CD4-positive, CD25-positive, alpha-beta regulatory T cell (primary cell): ENCODE measurements around the gene SSTR4. TPM values are rescaled to one million over a fixed set of nuclear protein-coding genes. Genes with fewer than 3 reads are reported as not detected.

Source experiments
- ATAC-seq, 2 donors: fragments of 150-1000 bp; cut with Tn5 transposase; one replicate each; pipeline ENCODE4 v1.10.0; 2021; ENCODE audit warnings: low read depth in 2 of 2, moderate number of reproducible peaks in 2 of 2, moderate library complexity in 1 of 2
- DNase-seq, 3 donors: peaks; one replicate each; pipeline versions ENCODE4 v3.0.0 to v3.0.0-alpha.2; 2012 to 2022; ENCODE audit warnings: mixed read lengths in 1 of 3
- H3K27ac ChIP-seq: one replicate; pipeline ENCODE4 v1.7.0; 2013; ENCODE audit warnings: mild to moderate bottlenecking, low read length; ENCODE audit not compliant: insufficient read depth, poor library complexity, severe bottlenecking
- H3K27me3 ChIP-seq: one replicate; pipeline ENCODE4 v1.7.0; 2013; ENCODE audit warnings: low read length; ENCODE audit not compliant: control insufficient read depth, insufficient read depth
- H3K36me3 ChIP-seq: one replicate; pipeline ENCODE4 v1.7.0; 2013; ENCODE audit warnings: mild to moderate bottlenecking, low read length, moderate library complexity; ENCODE audit not compliant: control insufficient read depth, insufficient read depth
- H3K4me1 ChIP-seq: 2 replicates; pipeline ENCODE4 v1.7.0; 2013; ENCODE audit warnings: mild to moderate bottlenecking, low read length; ENCODE audit not compliant: insufficient read depth, control insufficient read depth, poor library complexity, severe bottlenecking
- H3K4me3 ChIP-seq: one replicate; pipeline ENCODE4 v1.7.0; 2013; ENCODE audit warnings: low read depth, mild to moderate bottlenecking, low read length, moderate library complexity
- H3K9me3 ChIP-seq, 2 experiments: 1 replicate in 1 of 2; 2 replicates in 1 of 2; pipeline ENCODE4 v1.7.0; 2013; ENCODE audit warnings: low read length in 2 of 2, mild to moderate bottlenecking in 1 of 2, moderate library complexity in 1 of 2; ENCODE audit not compliant: control insufficient read depth in 2 of 2
- H3K27ac Mint-ChIP-seq, 3 donors: one replicate each; pipeline ENCODE4 v1.8.0; 2020 to 2022; ENCODE audit warnings: mild to moderate bottlenecking in 3 of 3, mixed read lengths in 3 of 3, moderate library complexity in 2 of 3
- H3K27me3 Mint-ChIP-seq: one replicate; pipeline ENCODE4 v1.8.0; 2022; ENCODE audit warnings: mild to moderate bottlenecking, mixed read lengths
- H3K36me3 Mint-ChIP-seq: one replicate; pipeline ENCODE4 v1.8.0; 2020; ENCODE audit warnings: mixed read lengths
- H3K4me1 Mint-ChIP-seq, 4 donors: one replicate each; pipeline ENCODE4 v1.8.0; 2020 to 2022; ENCODE audit warnings: mixed read lengths in 4 of 4, mild to moderate bottlenecking in 1 of 4
- H3K4me3 Mint-ChIP-seq, 4 donors: one replicate each; pipeline ENCODE4 v1.8.0; 2020 to 2022; ENCODE audit warnings: mild to moderate bottlenecking in 4 of 4, mixed read lengths in 4 of 4, moderate library complexity in 3 of 4
- H3K9me3 Mint-ChIP-seq, 7 donors: one replicate each; pipeline ENCODE4 v1.8.0; 2020 to 2022; ENCODE audit warnings: mixed read lengths in 7 of 7, mild to moderate bottlenecking in 3 of 7, moderate library complexity in 2 of 7
- polyA plus RNA-seq, 4 donors: library from polyadenylated mRNA; unstranded; fragments of 300-500 nt; fragmentation: Illumina TruSeq; gene quantifications; one replicate each; pipeline ENCODE4 v1.2.3, GENCODE V29; 2021
- total RNA-seq: library from RNA; stranded (reverse); gene quantifications from one replicate; pipeline ENCODE4 v1.2.3, GENCODE V29; 2022

Gene SSTR4
- total and polyA plus RNA-seq, 5 donors from 2014 or later = not detected

DNA sequence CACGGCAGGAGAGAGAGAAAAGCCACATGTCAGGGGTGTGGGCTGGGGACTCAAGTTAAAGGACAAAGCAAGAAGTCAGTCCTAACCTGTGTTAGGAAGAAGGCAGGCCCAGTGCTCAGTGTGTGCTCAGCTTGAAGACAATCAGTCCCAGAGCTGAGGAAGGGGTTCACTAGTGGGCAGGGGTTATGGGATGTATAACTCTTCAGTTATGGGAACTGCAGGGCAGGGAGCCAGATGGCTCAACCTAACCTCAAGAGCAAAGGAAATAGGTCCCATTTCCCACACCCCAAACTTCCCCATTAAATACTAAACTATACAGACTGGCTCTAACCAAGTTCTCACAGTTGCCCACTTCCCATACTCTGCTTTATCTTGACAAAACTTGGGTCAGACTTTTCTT is 7.4 kb upstream of the SSTR4 start:
- Histone ChIP-seq H3K27me3 (no peaks in the 10 kb centered on the region), H3K27ac (no peak overlapping the region), H3K4me3 (no peak overlapping the region), H3K9me3 (no peaks in the 10 kb centered on the region), H3K4me1 (no peaks in the 10 kb centered on the region), H3K36me3 (no peaks in the 10 kb centered on the region)
- H3K27ac Mint-ChIP-seq = no peak overlapping the region
- no peak for DNase-seq
- H3K4me1 Mint-ChIP-seq = no peaks in the 10 kb centered on the region
- H3K4me3 Mint-ChIP-seq = no peak overlapping the region
- ATAC-seq = no peak
- H3K9me3 Mint-ChIP-seq = no peaks in the 10 kb centered on the region
- peaks cover 7% of the 10 kb centered on the region for H3K27me3 Mint-ChIP-seq
- no peaks in the 10 kb centered on the region for H3K36me3 Mint-ChIP-seq

DNA sequence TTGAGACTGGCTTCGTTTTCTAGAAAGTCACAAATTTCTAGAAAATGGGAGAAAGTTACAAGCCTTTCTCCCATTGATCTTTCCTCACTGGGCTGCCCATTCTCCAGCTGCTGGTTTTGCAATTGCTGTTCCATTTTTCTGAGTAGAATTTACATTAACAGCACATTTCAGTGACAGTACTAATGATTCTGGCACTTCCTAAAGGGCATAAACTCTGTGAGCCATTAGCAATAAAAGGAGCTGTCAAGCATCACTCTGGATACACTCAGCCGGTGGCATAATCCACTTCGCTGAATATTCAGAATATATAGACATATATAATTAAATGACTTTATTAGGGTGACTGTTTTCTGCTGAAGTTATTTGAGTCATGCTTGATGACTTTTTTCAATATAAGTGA is 6.7 kb upstream of the SSTR4 start:
- Mint-ChIP-seq H3K9me3 (peaks cover 0 to 1% (median 0%) of the 10 kb centered on the region in 7 donors), H3K4me3 (no peak overlapping the region), H3K27ac (no peak overlapping the region), H3K36me3 (no peaks in the 10 kb centered on the region), H3K4me1 (no peaks in the 10 kb centered on the region), H3K27me3 (peaks cover 13% of the 10 kb centered on the region)
- H3K4me1 ChIP-seq = no peaks in the 10 kb centered on the region
- H3K36me3 ChIP-seq = no peaks in the 10 kb centered on the region
- H3K9me3 ChIP-seq = no peaks in the 10 kb centered on the region
- H3K27me3 ChIP-seq = no peaks in the 10 kb centered on the region
- H3K4me3 ChIP-seq = no peak overlapping the region
- no peak for ATAC-seq
- DNase-seq = no peak
- no peak overlapping the region for H3K27ac ChIP-seq

DNA sequence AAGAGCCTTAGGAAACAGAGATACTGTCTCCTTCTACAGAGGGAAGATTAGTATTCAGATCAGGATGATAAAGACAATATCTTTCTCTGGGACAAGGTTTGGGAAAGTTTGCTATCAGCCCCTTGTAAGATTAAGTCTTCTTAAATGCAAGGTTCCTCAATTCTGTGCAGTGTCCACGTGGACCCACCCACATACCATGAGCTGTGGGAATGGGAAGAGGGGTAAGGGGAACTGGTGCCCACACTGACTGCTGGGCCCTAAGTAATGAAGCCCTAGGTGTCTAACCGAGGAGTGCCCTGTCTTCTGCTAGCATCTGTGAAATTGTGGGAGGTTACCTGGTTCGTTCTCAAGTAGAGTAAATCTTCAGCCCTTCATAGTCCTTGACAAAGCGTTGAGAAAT is 5.8 kb upstream of the SSTR4 start:
- no peaks in the 10 kb centered on the region for H3K27me3 ChIP-seq
- H3K27me3 Mint-ChIP-seq = peaks cover 18% of the 10 kb centered on the region
- no peak overlapping the region for H3K4me3 Mint-ChIP-seq

DNA sequence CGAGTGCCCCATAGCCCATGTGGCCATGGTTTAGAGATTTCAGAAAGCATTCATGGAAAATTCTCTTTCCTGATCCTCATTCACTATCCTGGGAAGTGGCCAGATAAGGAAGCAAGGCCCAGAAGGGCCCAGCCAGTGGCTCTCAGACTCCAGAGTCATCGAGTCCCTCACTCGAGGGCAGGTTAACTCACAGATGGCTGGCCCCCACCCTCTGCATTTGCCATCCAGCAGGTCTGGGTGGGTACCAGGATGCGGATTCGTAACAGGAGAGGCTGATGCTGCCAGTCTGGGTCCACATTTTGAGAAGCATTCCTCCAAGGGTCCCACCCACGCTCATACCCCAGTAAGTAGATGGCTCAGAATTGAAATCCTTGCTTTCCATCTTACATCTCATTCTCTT is 3.8 kb upstream of the SSTR4 start:
- no peaks in the 10 kb centered on the region for H3K9me3 ChIP-seq
- peaks cover 21% of the 10 kb centered on the region for H3K27me3 Mint-ChIP-seq
- DNase-seq (no peak), ATAC-seq (no peak)
- H3K27ac Mint-ChIP-seq = no peak overlapping the region
- no peaks in the 10 kb centered on the region for H3K27me3 ChIP-seq
- H3K36me3 ChIP-seq = no peaks in the 10 kb centered on the region
- H3K4me1 Mint-ChIP-seq = no peaks in the 10 kb centered on the region
- no peaks in the 10 kb centered on the region for H3K4me1 ChIP-seq
- H3K9me3 Mint-ChIP-seq = peaks cover 0 to 1% (median 0%) of the 10 kb centered on the region in 7 donors
- H3K27ac ChIP-seq = no peak overlapping the region
- H3K4me3 ChIP-seq = no peak overlapping the region
- H3K36me3 Mint-ChIP-seq = no peaks in the 10 kb centered on the region
- no peak overlapping the region for H3K4me3 Mint-ChIP-seq

More for the DNA sequence above, 5.8 kb upstream of the SSTR4 start:
- Histone ChIP-seq H3K4me1 (no peaks in the 10 kb centered on the region), H3K27ac (no peak overlapping the region), H3K36me3 (no peaks in the 10 kb centered on the region), H3K4me3 (no peak overlapping the region), H3K9me3 (no peaks in the 10 kb centered on the region)
- Mint-ChIP-seq H3K36me3 (no peaks in the 10 kb centered on the region), H3K9me3 (peaks cover 0 to 1% (median 0%) of the 10 kb centered on the region in 7 donors), H3K27ac (no peak overlapping the region), H3K4me1 (no peaks in the 10 kb centered on the region)
- DNase-seq = no peak
- ATAC-seq = no peak

DNA sequence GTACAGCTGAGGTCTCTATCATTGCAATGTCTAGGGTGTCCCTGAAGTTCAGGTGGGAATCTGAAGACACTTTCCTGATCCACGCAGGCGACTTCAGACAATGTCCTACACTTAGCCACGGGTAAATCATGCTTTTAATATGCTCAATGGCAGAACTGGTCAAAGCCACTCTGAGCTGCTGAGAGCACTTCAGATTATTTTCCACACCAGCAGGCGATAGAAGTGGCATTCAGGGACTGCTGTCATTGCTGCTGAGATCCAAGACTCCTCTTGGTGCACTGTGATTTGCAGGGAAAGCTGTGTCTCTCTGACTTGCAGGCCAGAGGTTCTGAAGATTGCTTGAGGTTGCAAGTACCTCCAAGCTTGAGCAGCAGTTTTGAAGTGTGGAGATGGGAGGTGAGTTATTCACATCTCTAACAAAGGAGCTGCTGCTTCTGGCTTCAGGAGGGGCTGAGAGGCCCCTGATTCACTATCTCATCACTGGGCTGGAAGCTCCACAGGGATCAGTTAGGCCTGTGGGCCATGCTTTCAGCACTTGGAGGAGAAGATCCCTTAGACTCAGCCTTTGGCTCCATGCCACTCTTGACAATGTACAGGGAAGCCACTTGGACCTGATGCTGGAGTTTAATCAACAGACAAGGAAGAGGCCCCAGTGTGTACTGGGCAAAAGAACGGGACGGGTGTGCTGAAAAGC is 2.9 kb upstream of the SSTR4 start:
- Mint-ChIP-seq H3K9me3 (peaks cover 0 to 1% (median 0%) of the 10 kb centered on the region in 7 donors), H3K27ac (no peak overlapping the region), H3K4me3 (no peak overlapping the region)

DNA sequence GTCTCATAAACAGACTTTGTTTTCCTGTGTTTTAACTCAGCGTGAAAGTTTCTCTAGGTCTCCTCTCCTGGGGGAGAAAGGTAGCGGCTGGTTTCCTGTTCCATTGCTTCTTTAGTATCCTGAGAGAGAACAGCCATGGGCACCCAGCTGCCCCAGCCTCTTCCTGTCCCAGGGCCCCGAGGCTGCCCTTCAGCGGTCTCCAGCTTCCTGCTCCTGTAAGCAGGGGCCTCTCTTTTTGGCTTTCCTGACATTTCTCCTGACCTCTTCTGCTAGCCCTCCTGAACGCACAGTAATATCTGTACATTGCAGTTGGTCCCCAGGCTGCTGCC is 2.4 kb upstream of the SSTR4 start:
- Mint-ChIP-seq H3K27ac (no peak overlapping the region), H3K4me1 (no peaks in the 10 kb centered on the region), H3K9me3 (peaks cover 0 to 1% (median 0%) of the 10 kb centered on the region in 7 donors), H3K27me3 (peaks cover 35% of the 10 kb centered on the region), H3K4me3 (no peak overlapping the region), H3K36me3 (no peaks in the 10 kb centered on the region)
- no peaks in the 10 kb centered on the region for H3K36me3 ChIP-seq
- DNase-seq (no peak), ATAC-seq (no peak)
- no peak overlapping the region for H3K27ac ChIP-seq
- no peaks in the 10 kb centered on the region for H3K9me3 ChIP-seq
- no peak overlapping the region for H3K4me3 ChIP-seq
- H3K4me1 ChIP-seq = no peaks in the 10 kb centered on the region
- H3K27me3 ChIP-seq = no peaks in the 10 kb centered on the region

More for the DNA sequence above, 2.9 kb upstream of the SSTR4 start:
- no peak overlapping the region for H3K27ac ChIP-seq
- no peaks in the 10 kb centered on the region for H3K9me3 ChIP-seq
- Mint-ChIP-seq H3K36me3 (no peaks in the 10 kb centered on the region), H3K4me1 (no peaks in the 10 kb centered on the region), H3K27me3 (peaks cover 29% of the 10 kb centered on the region)
- DNase-seq (no peak), ATAC-seq (no peak)
- H3K36me3 ChIP-seq = no peaks in the 10 kb centered on the region
- H3K4me3 ChIP-seq = no peak overlapping the region
- H3K27me3 ChIP-seq = no peaks in the 10 kb centered on the region
- no peaks in the 10 kb centered on the region for H3K4me1 ChIP-seq

DNA sequence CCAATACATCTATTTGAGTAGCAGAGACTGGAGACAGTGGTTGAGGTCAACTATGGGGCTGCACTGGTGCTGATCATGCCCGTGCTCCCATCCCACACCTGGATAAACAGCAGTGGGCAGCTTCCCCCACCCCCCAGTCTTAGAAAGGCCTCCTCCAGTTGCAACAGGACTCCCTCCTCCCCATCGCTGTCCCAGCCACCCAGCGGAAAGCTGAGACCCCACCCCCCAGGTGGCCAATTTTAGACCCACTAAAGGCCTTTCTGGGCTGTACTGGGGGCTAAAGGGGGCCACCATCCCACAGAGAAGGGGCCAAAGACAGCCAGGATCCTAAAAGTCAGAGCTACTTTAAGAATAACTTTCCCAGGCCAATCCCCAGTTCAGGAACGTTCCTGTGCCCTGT is 1.2 kb upstream of the SSTR4 start:
- DNase-seq = no peak
- Histone ChIP-seq H3K36me3 (no peaks in the 10 kb centered on the region), H3K4me1 (no peaks in the 10 kb centered on the region), H3K4me3 (no peak overlapping the region), H3K27ac (no peak overlapping the region), H3K9me3 (no peaks in the 10 kb centered on the region), H3K27me3 (no peaks in the 10 kb centered on the region)
- ATAC-seq = no peak
- Mint-ChIP-seq H3K27me3 (peaks cover 43% of the 10 kb centered on the region), H3K4me1 (no peaks in the 10 kb centered on the region), H3K27ac (no peak overlapping the region), H3K4me3 (no peak overlapping the region), H3K36me3 (no peaks in the 10 kb centered on the region), H3K9me3 (peaks cover 0 to 1% (median 0%) of the 10 kb centered on the region in 7 donors)

DNA sequence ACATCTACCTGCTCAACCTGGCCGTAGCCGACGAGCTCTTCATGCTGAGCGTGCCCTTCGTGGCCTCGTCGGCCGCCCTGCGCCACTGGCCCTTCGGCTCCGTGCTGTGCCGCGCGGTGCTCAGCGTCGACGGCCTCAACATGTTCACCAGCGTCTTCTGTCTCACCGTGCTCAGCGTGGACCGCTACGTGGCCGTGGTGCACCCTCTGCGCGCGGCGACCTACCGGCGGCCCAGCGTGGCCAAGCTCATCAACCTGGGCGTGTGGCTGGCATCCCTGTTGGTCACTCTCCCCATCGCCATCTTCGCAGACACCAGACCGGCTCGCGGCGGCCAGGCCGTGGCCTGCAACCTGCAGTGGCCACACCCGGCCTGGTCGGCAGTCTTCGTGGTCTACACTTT is 619 bp downstream of the SSTR4 start:
- no peaks in the 10 kb centered on the region for H3K36me3 ChIP-seq
- no peak overlapping the region for H3K27ac ChIP-seq
- H3K4me3 ChIP-seq = no peak overlapping the region
- no peaks in the 10 kb centered on the region for H3K9me3 ChIP-seq
- ATAC-seq (no peak), DNase-seq (no peak)
- Mint-ChIP-seq H3K4me1 (no peaks in the 10 kb centered on the region), H3K4me3 (no peak overlapping the region), H3K36me3 (no peaks in the 10 kb centered on the region), H3K27me3 (peaks cover 42% of the 10 kb centered on the region), H3K9me3 (peaks cover 0 to 1% (median 0%) of the 10 kb centered on the region in 7 donors), H3K27ac (no peak overlapping the region)
- H3K4me1 ChIP-seq = no peaks in the 10 kb centered on the region
- peaks cover 3% of the 10 kb centered on the region for H3K27me3 ChIP-seq
